Cardiac muscle cell (in vitro differentiated cells and primary cell): ENCODE measurements around the gene MESP2. TPM values are rescaled to one million over a fixed set of nuclear protein-coding genes. Genes with fewer than 3 reads are reported as not detected.

Experiments used
- DNase-seq, 2 donors: peaks; one replicate each; pipeline versions ENCODE4 v3.0.0 to v3.0.0-alpha.2; 2010 to 2017; ENCODE audit warnings: low read depth in 1 of 2, low spot score in 1 of 2
- H3K27ac ChIP-seq: fragments of 200-600 bp; sonication (generic); 2 replicates; pipeline ENCODE4 v1.5.1; 2016
- H3K27me3 ChIP-seq: fragments of 200-600 bp; sonication (generic); 2 replicates; pipeline ENCODE4 v1.6.0; 2016; ENCODE audit warnings: control low read depth
- H3K36me3 ChIP-seq: fragments of 200-600 bp; sonication (generic); 2 replicates; pipeline ENCODE4 v1.5.1; 2016; ENCODE audit warnings: control low read depth
- H3K4me1 ChIP-seq: fragments of 200-600 bp; sonication (generic); 2 replicates; pipeline ENCODE4 v1.8.1; 2017; ENCODE audit warnings: low read depth, mild to moderate bottlenecking, mixed run types
- H3K4me3 ChIP-seq: fragments of 200-600 bp; sonication (generic); 2 replicates; pipeline ENCODE4 v1.5.1; 2016; ENCODE audit warnings: mild to moderate bottlenecking
- H3K9me3 ChIP-seq: fragments of 200-600 bp; sonication (generic); 2 replicates; pipeline ENCODE4 v1.5.1; 2017; ENCODE audit warnings: low read depth, mild to moderate bottlenecking, control low read depth
- polyA plus RNA-seq: library from polyadenylated mRNA; unstranded; fragments of >200 nt; fragmentation: Nextera tagmentation; extraction: Ambion mirVana; gene quantifications from 2 replicates; pipeline ENCODE4 v1.2.1, GENCODE V29; 2016
- total RNA-seq: library from RNA; depleted of rRNA; stranded (reverse); fragments of >200 nt; gene quantifications from 2 replicates; pipeline ENCODE4 v1.2.3, GENCODE V29; 2016
- TF ChIP-seq, protein P1 (sequence below): IDR thresholded peaks from 2 replicates; pipeline ENCODE4 v1.5.1; 2012; ENCODE audit warnings: low read depth, mild to moderate bottlenecking, low read length

Gene MESP2
- total and polyA plus RNA-seq, 2 experiments from 2014 or later = 1.1 to 2.4 TPM

DNA sequence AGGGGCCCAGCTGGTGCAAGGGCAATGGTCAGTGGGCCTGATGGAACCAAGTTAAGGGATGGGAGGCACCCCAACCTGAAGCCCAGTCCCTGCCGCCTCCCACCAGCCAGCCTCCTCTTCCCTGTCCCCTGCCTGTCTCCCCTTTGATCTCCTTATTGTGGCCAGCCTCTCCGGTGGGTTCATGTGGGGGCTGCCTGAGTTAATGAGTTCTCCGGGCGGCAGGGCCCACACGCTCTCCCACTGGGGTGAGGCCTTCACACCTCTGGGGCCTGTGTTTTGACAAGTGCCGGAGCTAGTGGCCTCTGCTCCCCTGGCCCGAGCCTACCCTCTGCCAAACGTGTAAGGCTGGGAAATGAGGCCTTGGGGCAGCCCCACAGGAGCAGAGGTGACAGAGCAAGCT, 17.8 kb upstream of the MESP2 start:
- no peak for DNase-seq
- no peaks in the 10 kb centered on the region for H3K36me3 ChIP-seq

DNA sequence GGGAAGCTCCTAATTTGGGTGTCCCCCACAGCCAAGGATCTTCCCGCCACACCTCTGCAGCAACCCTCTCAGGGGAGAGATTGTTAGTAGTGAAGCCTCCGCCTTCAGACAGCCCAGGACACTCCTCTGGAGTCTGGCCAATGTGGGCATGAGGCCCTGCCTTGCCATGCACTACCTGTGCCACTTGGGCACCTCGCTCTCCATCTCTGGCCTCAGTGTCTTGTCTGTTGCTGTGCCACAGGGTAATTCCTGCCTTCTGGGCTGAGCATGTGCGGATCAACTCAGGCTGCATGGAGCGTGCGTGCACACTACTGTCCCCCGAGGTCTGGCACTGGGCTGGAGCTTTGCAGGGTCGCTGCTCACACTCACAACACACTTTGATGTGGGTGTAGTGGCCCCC, 17.2 kb upstream of the MESP2 start:
- TF ChIP-seq, protein P1, sequence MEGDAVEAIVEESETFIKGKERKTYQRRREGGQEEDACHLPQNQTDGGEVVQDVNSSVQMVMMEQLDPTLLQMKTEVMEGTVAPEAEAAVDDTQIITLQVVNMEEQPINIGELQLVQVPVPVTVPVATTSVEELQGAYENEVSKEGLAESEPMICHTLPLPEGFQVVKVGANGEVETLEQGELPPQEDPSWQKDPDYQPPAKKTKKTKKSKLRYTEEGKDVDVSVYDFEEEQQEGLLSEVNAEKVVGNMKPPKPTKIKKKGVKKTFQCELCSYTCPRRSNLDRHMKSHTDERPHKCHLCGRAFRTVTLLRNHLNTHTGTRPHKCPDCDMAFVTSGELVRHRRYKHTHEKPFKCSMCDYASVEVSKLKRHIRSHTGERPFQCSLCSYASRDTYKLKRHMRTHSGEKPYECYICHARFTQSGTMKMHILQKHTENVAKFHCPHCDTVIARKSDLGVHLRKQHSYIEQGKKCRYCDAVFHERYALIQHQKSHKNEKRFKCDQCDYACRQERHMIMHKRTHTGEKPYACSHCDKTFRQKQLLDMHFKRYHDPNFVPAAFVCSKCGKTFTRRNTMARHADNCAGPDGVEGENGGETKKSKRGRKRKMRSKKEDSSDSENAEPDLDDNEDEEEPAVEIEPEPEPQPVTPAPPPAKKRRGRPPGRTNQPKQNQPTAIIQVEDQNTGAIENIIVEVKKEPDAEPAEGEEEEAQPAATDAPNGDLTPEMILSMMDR = no peak
- H3K4me1 ChIP-seq = no peaks in the 10 kb centered on the region
- H3K27me3 ChIP-seq = no peaks in the 10 kb centered on the region
- H3K4me3 ChIP-seq = no peak overlapping the region
- H3K9me3 ChIP-seq = no peaks in the 10 kb centered on the region
- H3K27ac ChIP-seq = no peak overlapping the region
- no peaks in the 10 kb centered on the region for H3K36me3 ChIP-seq
- DNase-seq = no peak

More for the DNA sequence above, 17.8 kb upstream of the MESP2 start:
- Histone ChIP-seq H3K4me1 (no peaks in the 10 kb centered on the region), H3K27me3 (no peaks in the 10 kb centered on the region), H3K27ac (no peak overlapping the region), H3K4me3 (no peak overlapping the region), H3K9me3 (no peaks in the 10 kb centered on the region)
- TF ChIP-seq, protein P1 = no peak

DNA sequence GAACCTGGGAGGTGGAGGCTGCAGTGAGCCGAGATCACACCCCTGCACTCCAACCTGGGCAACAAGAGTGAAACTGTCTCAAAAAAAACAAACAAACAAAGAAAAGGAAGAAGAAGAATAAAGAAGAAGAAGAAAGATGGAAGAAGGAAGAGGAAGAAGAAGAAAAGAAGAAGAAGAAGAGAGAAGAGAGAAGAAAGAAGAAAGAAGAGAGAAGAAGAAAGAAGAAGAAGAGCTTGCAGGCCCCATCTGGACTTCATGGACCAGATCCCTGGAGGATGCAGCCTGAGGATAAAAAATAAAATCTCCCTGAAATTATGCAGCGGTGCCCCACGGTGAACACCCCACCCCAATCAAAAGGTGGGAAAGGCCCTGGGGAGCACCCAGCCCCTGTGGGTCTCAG, 16.3 kb upstream of the MESP2 start:
- Histone ChIP-seq H3K27me3 (no peaks in the 10 kb centered on the region), H3K27ac (no peak overlapping the region), H3K4me1 (no peaks in the 10 kb centered on the region), H3K9me3 (no peaks in the 10 kb centered on the region), H3K36me3 (no peaks in the 10 kb centered on the region), H3K4me3 (no peak overlapping the region)
- DNase-seq = no peak
- TF ChIP-seq, protein P1 = no peak

DNA sequence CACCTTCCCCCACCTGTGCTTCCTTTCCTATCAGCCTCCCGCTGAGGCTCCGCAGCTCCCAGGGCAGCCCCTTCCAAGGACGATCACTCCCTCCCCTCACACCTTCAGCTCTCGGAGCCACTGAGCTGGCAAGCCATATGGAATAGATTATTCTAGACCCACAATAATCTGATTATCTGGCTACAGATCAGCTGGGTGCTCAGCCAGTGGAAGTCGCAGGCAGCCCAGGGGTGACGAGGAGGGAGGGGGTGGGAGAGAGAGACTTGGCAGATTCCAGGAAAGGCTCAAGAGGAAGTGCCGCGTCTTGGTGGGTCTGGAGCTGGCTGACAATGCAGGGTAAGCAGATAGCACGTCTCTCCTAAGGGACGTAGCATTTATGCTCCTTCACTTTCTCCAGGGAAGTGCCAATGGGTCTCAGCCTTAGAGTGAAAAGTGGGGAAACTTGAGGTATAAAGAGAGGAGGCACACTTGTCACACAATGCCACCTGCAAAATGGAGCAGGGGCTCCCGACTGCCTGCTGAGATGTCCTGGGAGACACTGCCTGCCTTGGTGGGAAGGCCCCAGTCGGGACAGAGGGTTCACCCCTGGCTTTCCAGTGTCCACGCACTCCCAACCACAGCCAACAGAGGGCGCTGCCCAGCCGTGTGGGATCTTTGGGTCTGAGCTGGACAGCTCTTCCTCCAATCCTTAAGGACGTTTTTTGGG, 15.7 kb upstream of the MESP2 start:
- Histone ChIP-seq H3K4me3 (no peak overlapping the region), H3K36me3 (no peaks in the 10 kb centered on the region), H3K27ac (no peak overlapping the region), H3K4me1 (no peaks in the 10 kb centered on the region), H3K27me3 (no peaks in the 10 kb centered on the region), H3K9me3 (no peaks in the 10 kb centered on the region)
- TF ChIP-seq, protein P1 = peak; percentile 97
- peak; percentile 79 to 81 for DNase-seq

GRCh38 chr15:89761009-89761831, 14.9 kb upstream of the MESP2 start:
- DNase-seq = no peak
- Histone ChIP-seq H3K27me3 (no peaks in the 10 kb centered on the region), H3K9me3 (no peaks in the 10 kb centered on the region), H3K27ac (no peak overlapping the region), H3K36me3 (no peaks in the 10 kb centered on the region), H3K4me1 (no peaks in the 10 kb centered on the region), H3K4me3 (no peak overlapping the region)
- TF ChIP-seq, protein P1 = no peak
